Mesenchymal stem cell (in vitro differentiated cells and primary cell): ENCODE measurements around the gene BRD7.

Experiments used
- DNase-seq: peaks from one replicate; pipeline ENCODE4 v3.0.0-alpha.2; 2013
- H2AFZ ChIP-seq: one replicate; pipeline ENCODE4 v1.6.1; 2013; ENCODE audit warnings: low read depth, mild to moderate bottlenecking, control low read depth, inconsistent platforms, low read length, moderate library complexity
- H2AK5ac ChIP-seq: 2 replicates; pipeline ENCODE4 v1.6.1; 2013; ENCODE audit warnings: low read length, moderate library complexity, mild to moderate bottlenecking, inconsistent platforms; ENCODE audit not compliant: severe bottlenecking
- H2BK120ac ChIP-seq: one replicate; pipeline ENCODE4 v1.6.1; 2013; ENCODE audit warnings: low read depth, mild to moderate bottlenecking, inconsistent platforms, low read length, moderate library complexity
- H2BK12ac ChIP-seq, 2 experiments: one replicate each; pipeline ENCODE4 v1.6.1; 2013; ENCODE audit warnings: inconsistent platforms in 2 of 2, low read length in 2 of 2, mild to moderate bottlenecking in 2 of 2, moderate library complexity in 2 of 2, control low read depth in 1 of 2
- H2BK15ac ChIP-seq: one replicate; pipeline ENCODE4 v1.6.1; 2013; ENCODE audit warnings: mild to moderate bottlenecking, low read depth, inconsistent platforms; ENCODE audit not compliant: poor library complexity, severe bottlenecking
- H2BK5ac ChIP-seq: 2 replicates; pipeline ENCODE4 v1.6.1; 2013; ENCODE audit warnings: low read depth, mild to moderate bottlenecking, low read length, control low read depth, inconsistent platforms; ENCODE audit not compliant: poor library complexity, severe bottlenecking
- H3K14ac ChIP-seq, 2 experiments: one replicate each; pipeline ENCODE4 v1.6.1; 2013; ENCODE audit warnings: inconsistent platforms in 2 of 2, low read length in 2 of 2, control low read depth in 1 of 2, mild to moderate bottlenecking in 1 of 2, moderate library complexity in 1 of 2
- H3K18ac ChIP-seq, 2 experiments: one replicate each; pipeline ENCODE4 v1.6.1; 2013; ENCODE audit warnings: inconsistent platforms in 2 of 2, low read length in 2 of 2, control low read depth in 1 of 2, low read depth in 1 of 2, mild to moderate bottlenecking in 1 of 2
- H3K23ac ChIP-seq, 2 experiments: one replicate each; pipeline ENCODE4 v1.6.1; 2013; ENCODE audit warnings: inconsistent platforms in 2 of 2, low read length in 2 of 2, mild to moderate bottlenecking in 2 of 2, moderate library complexity in 2 of 2, control low read depth in 1 of 2
- H3K27ac ChIP-seq: 2 replicates; pipeline ENCODE4 v1.5.1; 2013; ENCODE audit warnings: mild to moderate bottlenecking, moderate library complexity, low read length, control low read depth, inconsistent platforms; ENCODE audit not compliant: poor library complexity, severe bottlenecking
- H3K27me3 ChIP-seq, 2 experiments: 2 replicates each; pipeline versions ENCODE4 v1.6.1 to v1.7.0; 2013; ENCODE audit warnings: low read length in 2 of 2, mild to moderate bottlenecking in 2 of 2, moderate library complexity in 2 of 2, control low read depth in 1 of 2, inconsistent platforms in 1 of 2; ENCODE audit not compliant: control insufficient read depth in 1 of 2, insufficient read depth in 1 of 2
- H3K36me3 ChIP-seq, 2 experiments: 2 replicates each; pipeline versions ENCODE4 v1.6.1 to v1.7.0; 2013; ENCODE audit warnings: low read length in 2 of 2, control low read depth in 1 of 2, inconsistent platforms in 1 of 2, low read depth in 1 of 2, mild to moderate bottlenecking in 1 of 2; ENCODE audit not compliant: insufficient read depth in 2 of 2, control insufficient read depth in 1 of 2
- H3K4ac ChIP-seq, 2 experiments: one replicate each; pipeline ENCODE4 v1.6.1; 2013; ENCODE audit warnings: inconsistent platforms in 2 of 2, low read length in 2 of 2, mild to moderate bottlenecking in 2 of 2, moderate library complexity in 2 of 2, control low read depth in 1 of 2, low read depth in 1 of 2
- H3K4me1 ChIP-seq: 2 replicates; pipeline ENCODE4 v1.6.1; 2013; ENCODE audit warnings: low read depth, low read length, control low read depth; ENCODE audit not compliant: control insufficient read depth, insufficient read depth
- H3K4me2 ChIP-seq: 2 replicates; pipeline ENCODE4 v1.6.1; 2013; ENCODE audit warnings: low read length, mild to moderate bottlenecking, inconsistent platforms; ENCODE audit not compliant: poor library complexity, severe bottlenecking
- H3K4me3 ChIP-seq, 2 experiments: 2 replicates each; pipeline versions ENCODE4 v1.5.1 to v1.7.0; 2013; ENCODE audit warnings: low read length in 2 of 2, mild to moderate bottlenecking in 2 of 2, control low read depth in 1 of 2, low read depth in 1 of 2; ENCODE audit not compliant: insufficient read depth in 1 of 2
- H3K79me1 ChIP-seq: replicated peaks from 2 replicates; pipeline ENCODE4 v1.6.1; 2013; ENCODE audit warnings: mild to moderate bottlenecking, control low read depth, low read length, inconsistent platforms; ENCODE audit not compliant: poor library complexity, severe bottlenecking
- H3K9ac ChIP-seq: 2 replicates; pipeline ENCODE4 v1.7.0; 2013; ENCODE audit warnings: mild to moderate bottlenecking, low read length, moderate library complexity
- H3K9me3 ChIP-seq: 2 replicates; pipeline ENCODE4 v1.7.0; 2013; ENCODE audit warnings: mild to moderate bottlenecking, low read length; ENCODE audit not compliant: control insufficient read depth
- H4K8ac ChIP-seq: one replicate; pipeline ENCODE4 v1.6.1; 2013; ENCODE audit warnings: inconsistent platforms, mild to moderate bottlenecking, low read length, moderate library complexity
- H4K91ac ChIP-seq: one replicate; pipeline ENCODE4 v1.6.1; 2013; ENCODE audit warnings: mild to moderate bottlenecking, low read length, inconsistent platforms
- WGBS: methylation state at CpG from one replicate; pipeline ENCODE4 v1.1.7; 2013; ENCODE audit warnings: mixed read lengths; 5-methylcytosine and 5-hydroxymethylcytosine counted together

BRD7 gene

GRCh38 chr16:50398336-50398735 lies 29.5 kb upstream of the BRD7 start:
- H3K18ac ChIP-seq, result no peak overlapping the region
- H4K8ac ChIP-seq, result no peak overlapping the region
- no peak overlapping the region for H4K91ac ChIP-seq
- no peak overlapping the region for H3K27ac ChIP-seq
- H2BK5ac ChIP-seq, result no peak overlapping the region
- H3K9me3 ChIP-seq, result no peaks in the 10 kb centered on the region
- no peak overlapping the region for H2AFZ ChIP-seq
- no peak overlapping the region for H3K14ac ChIP-seq
- H3K4me3 ChIP-seq, result no peak overlapping the region
- WGBS, result 87% methylated on average over 5 of the region's 5 CpGs
- H3K36me3 ChIP-seq, result no peaks in the 10 kb centered on the region
- H2BK15ac ChIP-seq, result no peak overlapping the region
- no peak overlapping the region for H3K9ac ChIP-seq
- H3K4me2 ChIP-seq, result no peak overlapping the region
- no peaks in the 10 kb centered on the region for H3K79me1 ChIP-seq
- H3K23ac ChIP-seq, result no peak overlapping the region
- no peak overlapping the region for H2BK12ac ChIP-seq
- H3K4ac ChIP-seq, result no peak overlapping the region
- H2AK5ac ChIP-seq, result no peak overlapping the region
- no peaks in the 10 kb centered on the region for H3K4me1 ChIP-seq
- peaks cover 6 to 14% of the 10 kb centered on the region in 2 experiments for H3K27me3 ChIP-seq
- H2BK120ac ChIP-seq, result no peak overlapping the region
- no peak for DNase-seq

- Histone ChIP-seq H3K23ac (no peak overlapping the region), H3K79me1 (no peaks in the 10 kb centered on the region), H2BK15ac (no peak overlapping the region), H3K14ac (no peak overlapping the region), H3K27me3 (peaks cover 0 to 10% of the 10 kb centered on the region in 2 experiments), H3K4me3 (no peak overlapping the region), H2AFZ (no peak overlapping the region), H3K9me3 (no peaks in the 10 kb centered on the region), H3K4me1 (no peaks in the 10 kb centered on the region), H3K9ac (no peak overlapping the region), H2AK5ac (no peak overlapping the region), H4K91ac (no peak overlapping the region), H2BK5ac (no peak overlapping the region), H3K4ac (no peak overlapping the region), H2BK120ac (no peak overlapping the region), H4K8ac (no peak overlapping the region), H3K27ac (no peak overlapping the region), H2BK12ac (no peak overlapping the region), H3K36me3 (no peaks in the 10 kb centered on the region), H3K4me2 (no peak overlapping the region), H3K18ac (no peak overlapping the region)
- DNase-seq, result no peak
- WGBS, result 80% methylated on average over 8 of the region's 8 CpGs
Observed at GRCh38 chr16:50396761-50397535, 28.2 kb upstream of the BRD7 start.

- no peak overlapping the region for H3K18ac ChIP-seq
- no peak overlapping the region for H3K27ac ChIP-seq
- H3K27me3 ChIP-seq, result peaks cover 0 to 19% of the 10 kb centered on the region in 2 experiments
- no peaks in the 10 kb centered on the region for H3K9me3 ChIP-seq
- no peak overlapping the region for H2BK15ac ChIP-seq
- no peaks in the 10 kb centered on the region for H3K79me1 ChIP-seq
- WGBS, result 87% methylated on average over 10 of the region's 10 CpGs
- H3K36me3 ChIP-seq, result no peaks in the 10 kb centered on the region
- H3K4me3 ChIP-seq, result no peak overlapping the region
- H2BK12ac ChIP-seq, result no peak overlapping the region
- peak overlapping the region; percentile 27 for H2AK5ac ChIP-seq
- no peak overlapping the region for H2AFZ ChIP-seq
- no peak overlapping the region for H3K9ac ChIP-seq
- no peak overlapping the region for H3K4ac ChIP-seq
- no peaks in the 10 kb centered on the region for H3K4me1 ChIP-seq
- H3K23ac ChIP-seq, result no peak overlapping the region
- no peak overlapping the region for H2BK5ac ChIP-seq
- H3K14ac ChIP-seq, result no peak overlapping the region
- no peak overlapping the region for H3K4me2 ChIP-seq
- no peak overlapping the region for H4K91ac ChIP-seq
- no peak overlapping the region for H2BK120ac ChIP-seq
- DNase-seq, result no peak
- H4K8ac ChIP-seq, result no peak overlapping the region
Observed at GRCh38 chr16:50395763-50396710, 27.2 kb upstream of the BRD7 start.
